GM12872 (cell line): ENCODE measurements around the gene NTRK1.

Experiments
- TF ChIP-seq, protein P1 (sequence below): IDR thresholded peaks from 3 replicates; pipeline ENCODE4 v1.5.1; 2011; ENCODE audit warnings: low read depth, mild to moderate bottlenecking, low read length, moderate library complexity; ENCODE audit not compliant: insufficient read depth

Gene NTRK1

DNA sequence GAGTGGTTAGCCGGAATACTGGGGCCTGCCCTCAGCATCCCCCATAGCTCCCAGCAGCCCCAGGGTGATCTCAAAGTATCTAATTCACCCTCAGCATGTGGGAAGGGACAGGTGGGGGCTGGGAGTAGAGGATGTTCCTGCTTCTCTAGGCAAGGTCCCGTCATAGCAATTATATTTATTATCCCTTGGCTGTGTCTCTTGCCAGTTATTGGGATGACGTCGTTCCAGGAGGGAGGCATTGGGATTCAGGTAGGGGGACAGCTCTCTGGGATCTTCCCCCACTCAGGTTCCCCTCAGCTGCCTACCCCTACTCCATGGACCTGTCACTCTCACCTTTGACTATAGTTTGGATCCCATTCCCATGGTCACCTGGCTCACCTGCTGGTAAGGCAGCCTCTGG lies 21.0 kb downstream of the NTRK1 start:
- TF ChIP-seq, protein P1, sequence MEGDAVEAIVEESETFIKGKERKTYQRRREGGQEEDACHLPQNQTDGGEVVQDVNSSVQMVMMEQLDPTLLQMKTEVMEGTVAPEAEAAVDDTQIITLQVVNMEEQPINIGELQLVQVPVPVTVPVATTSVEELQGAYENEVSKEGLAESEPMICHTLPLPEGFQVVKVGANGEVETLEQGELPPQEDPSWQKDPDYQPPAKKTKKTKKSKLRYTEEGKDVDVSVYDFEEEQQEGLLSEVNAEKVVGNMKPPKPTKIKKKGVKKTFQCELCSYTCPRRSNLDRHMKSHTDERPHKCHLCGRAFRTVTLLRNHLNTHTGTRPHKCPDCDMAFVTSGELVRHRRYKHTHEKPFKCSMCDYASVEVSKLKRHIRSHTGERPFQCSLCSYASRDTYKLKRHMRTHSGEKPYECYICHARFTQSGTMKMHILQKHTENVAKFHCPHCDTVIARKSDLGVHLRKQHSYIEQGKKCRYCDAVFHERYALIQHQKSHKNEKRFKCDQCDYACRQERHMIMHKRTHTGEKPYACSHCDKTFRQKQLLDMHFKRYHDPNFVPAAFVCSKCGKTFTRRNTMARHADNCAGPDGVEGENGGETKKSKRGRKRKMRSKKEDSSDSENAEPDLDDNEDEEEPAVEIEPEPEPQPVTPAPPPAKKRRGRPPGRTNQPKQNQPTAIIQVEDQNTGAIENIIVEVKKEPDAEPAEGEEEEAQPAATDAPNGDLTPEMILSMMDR, result no peak

DNA sequence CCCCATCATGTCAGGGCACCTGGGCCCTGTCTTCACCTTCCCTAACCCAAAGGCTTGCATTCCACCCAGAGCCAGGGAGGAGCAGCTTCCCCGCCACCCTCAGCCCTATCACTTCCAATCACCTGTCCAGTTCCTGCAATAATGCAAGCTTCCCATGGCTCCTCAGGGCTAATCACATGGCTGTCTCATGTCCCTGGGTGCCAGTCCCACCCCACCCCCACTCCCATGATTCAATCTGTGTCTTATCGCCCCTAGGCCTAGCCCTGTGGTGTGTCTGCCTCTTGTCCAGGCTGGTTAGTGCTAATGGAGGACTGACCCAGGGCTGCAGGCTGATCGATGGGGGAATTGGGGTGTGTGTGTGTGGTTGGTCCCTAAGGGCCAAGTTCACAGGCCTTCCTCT lies 21.9 kb downstream of the NTRK1 start:
- TF ChIP-seq, protein P1, result no peak

DNA sequence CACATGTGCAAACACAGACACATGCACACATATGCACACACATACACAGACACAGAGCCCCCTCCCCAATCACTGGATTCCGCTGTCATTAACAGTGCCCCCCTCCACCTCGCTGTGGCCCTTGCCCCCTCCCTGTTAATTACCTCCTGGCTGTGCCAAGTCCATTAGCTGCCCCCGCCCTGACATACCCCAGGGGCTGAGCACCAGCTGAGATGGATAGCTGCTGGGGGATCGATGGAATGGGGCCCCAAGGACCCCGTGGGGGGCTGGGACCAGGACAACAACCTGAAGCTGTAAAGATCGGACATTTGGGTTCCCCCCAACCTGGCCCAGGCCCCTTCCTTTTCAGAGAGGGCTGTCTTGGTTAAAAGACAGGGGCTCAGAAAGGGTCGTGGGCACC lies 23.3 kb downstream of the NTRK1 start:
- TF ChIP-seq, protein P1, result no peak

DNA sequence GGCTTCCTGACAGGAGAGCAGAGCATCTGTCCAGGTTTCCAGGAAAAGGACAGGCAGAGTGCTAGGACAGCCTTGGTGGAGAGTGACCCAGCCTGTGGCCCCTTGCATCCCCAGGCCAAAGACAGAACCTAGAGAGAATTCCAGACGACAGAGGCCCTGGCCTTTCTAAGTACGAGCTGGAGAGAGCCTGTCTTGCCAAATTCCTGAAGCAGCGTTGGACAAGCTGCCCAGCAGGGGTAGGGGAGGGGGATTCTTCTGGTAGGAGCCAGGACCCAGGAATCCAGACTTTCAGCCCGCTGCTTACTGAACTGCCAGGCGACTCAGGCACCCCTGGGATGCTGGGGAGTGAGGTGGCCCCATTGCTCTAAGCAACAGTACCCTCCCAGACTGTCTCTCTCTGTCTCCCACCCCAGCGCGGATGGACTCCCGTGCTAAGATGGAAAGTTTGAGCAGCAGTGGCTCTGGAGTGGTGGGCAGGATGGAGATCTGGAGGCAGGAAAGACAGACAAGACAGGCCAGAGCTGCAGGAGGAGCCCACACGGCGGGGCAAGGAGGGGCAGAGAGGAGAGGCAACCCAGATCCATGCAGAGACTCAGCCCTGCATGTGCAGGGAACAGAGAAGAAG lies 24.0 kb downstream of the NTRK1 start:
- TF ChIP-seq, protein P1, result no peak

DNA sequence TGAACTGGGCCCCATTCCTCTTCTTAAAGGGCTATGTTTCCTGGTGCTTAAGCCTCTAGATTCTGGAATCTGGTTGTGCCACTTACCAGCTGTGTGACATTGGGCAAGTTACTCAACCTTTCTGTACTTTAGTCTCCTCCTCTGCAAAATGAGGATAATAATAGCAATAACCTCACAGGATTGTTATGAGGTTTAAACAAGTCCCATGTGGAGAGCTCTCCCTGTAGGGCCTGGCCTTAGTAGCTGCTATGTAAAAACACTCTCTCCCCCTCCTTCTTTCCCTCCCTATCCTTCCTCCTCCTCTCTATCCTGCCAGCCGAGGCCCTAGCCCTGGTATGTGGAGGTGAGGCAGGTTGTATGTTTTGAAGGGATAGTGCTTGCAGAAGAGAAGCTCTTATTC lies 24.6 kb downstream of the NTRK1 start:
- TF ChIP-seq, protein P1, result no peak

DNA sequence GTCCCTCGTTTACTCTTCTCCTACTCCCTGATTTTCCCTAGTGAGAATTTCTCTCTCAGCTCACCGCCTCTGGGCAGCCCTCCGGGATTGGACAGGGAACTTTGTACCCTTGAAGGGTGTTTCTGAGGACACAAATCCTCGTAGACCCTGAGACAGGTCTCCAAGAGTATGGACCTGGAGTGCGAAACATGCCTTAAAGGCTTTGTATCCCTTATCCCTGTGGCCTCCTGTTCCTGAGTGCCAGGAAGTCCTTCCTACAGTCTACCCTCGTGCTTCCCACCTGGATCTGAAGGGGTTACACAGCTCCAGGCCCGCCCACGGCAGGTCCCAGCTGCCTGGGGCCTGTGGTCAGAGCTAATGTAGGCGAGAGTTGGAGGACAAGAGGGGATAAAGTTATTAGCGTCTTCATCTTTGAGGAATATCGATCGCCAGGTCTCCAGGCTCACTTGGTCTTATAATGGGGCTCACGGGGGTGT lies 25.3 kb downstream of the NTRK1 start:
- TF ChIP-seq, protein P1, result no peak

DNA sequence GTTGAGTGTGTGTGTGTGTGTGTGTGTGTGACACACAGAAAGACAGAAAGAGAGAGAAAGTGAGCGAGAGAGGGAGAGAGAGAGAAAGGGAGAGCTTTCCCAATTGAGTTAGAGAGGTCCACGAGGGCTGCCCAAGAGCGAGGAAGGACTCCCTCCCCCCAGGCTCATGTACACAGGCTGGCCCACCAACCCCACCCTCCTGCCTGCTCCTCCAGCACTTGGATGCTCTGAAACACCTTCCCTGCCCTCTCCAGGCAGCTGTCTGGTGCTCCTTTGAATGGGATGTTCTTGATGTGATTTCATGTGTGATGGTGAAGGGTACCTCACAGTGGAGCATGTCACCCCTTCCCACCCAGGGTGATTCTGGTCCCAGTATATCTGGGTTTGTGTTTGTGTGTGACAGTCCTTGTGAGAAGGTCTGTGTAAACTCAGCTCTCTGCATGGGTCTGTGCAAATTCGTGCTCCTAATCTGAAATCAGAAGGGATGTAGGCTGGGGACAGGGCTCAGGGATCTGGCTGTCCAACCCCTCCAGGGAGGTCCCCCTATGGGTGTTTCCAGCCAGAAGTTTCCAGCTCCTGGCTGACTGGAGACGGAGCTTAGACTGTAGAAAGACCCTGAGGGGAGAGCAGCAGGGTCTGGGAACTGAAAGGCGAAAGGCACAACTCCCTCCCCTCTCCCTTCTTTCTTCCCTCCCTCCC lies 26.1 kb downstream of the NTRK1 start:
- TF ChIP-seq, protein P1, result no peak
